Coronary artery (tissue), 2 donors: ENCODE measurements around the gene RALGAPA1.

Experiments used
- DNase-seq: peaks from one replicate; pipeline ENCODE4 v3.0.0-alpha.2; 2017; ENCODE audit warnings: low spot score
- H3K27ac ChIP-seq, 2 donors: fragments of 200-600 bp; sonication (generic); one replicate each; pipeline ENCODE4 v1.5.1; 2016 to 2019
- H3K4me3 ChIP-seq: fragments of 200-600 bp; sonication (generic); 2 replicates; pipeline ENCODE4 v1.5.1; 2016; ENCODE audit warnings: mild to moderate bottlenecking, moderate library complexity
- TF ChIP-seq, protein P1 (sequence below): fragments of 200-600 bp; sonication (generic); IDR thresholded peaks from one replicate; pipeline ENCODE4 v1.5.1; 2019; ENCODE audit warnings: antibody characterized with exemption

Gene RALGAPA1

DNA sequence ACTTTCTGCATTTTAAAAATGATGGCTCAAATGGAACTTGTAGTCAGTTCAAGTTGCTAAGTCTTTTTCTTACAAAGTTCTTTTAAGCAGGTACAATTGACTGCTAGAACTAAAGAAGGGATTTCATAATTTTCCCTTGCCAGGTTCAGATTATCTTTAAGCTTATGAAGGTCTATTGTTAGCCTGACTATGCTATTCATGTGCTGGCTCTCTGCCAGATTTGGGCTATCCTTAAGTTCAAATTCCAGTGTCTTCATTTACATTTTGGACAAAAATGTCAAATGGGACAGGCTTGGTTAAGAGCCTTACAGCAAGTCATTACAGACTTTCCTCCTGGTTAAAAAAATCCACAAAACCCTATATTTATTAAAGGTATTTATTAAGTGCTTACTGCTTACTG, 232.8 kb downstream of the RALGAPA1 start:
- Histone ChIP-seq H3K4me3 (no peak overlapping the region), H3K27ac (no peak overlapping the region)
- TF ChIP-seq, protein P1, sequence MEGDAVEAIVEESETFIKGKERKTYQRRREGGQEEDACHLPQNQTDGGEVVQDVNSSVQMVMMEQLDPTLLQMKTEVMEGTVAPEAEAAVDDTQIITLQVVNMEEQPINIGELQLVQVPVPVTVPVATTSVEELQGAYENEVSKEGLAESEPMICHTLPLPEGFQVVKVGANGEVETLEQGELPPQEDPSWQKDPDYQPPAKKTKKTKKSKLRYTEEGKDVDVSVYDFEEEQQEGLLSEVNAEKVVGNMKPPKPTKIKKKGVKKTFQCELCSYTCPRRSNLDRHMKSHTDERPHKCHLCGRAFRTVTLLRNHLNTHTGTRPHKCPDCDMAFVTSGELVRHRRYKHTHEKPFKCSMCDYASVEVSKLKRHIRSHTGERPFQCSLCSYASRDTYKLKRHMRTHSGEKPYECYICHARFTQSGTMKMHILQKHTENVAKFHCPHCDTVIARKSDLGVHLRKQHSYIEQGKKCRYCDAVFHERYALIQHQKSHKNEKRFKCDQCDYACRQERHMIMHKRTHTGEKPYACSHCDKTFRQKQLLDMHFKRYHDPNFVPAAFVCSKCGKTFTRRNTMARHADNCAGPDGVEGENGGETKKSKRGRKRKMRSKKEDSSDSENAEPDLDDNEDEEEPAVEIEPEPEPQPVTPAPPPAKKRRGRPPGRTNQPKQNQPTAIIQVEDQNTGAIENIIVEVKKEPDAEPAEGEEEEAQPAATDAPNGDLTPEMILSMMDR = no peak
- no peak for DNase-seq

DNA sequence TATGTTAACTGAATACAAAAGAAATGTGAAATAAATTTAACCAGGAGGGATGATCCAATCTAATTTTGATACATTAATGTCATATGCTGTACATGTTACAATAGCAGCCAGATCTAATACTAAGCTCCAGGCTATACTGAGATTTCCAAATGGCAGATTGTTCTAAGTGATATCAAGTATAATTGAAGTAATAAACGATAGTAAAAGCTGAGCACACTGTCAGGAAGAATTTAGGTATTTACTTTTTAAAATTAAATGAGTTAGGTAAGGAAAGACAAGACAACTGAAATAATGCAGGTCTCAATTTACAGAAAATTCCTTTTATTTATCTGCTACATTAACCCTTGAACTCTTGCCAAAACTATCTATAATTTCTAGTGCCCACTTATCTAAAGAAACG, 235.2 kb downstream of the RALGAPA1 start:
- Histone ChIP-seq H3K27ac (no peak overlapping the region), H3K4me3 (no peak overlapping the region)
- TF ChIP-seq, protein P1 = no peak
- no peak for DNase-seq

DNA sequence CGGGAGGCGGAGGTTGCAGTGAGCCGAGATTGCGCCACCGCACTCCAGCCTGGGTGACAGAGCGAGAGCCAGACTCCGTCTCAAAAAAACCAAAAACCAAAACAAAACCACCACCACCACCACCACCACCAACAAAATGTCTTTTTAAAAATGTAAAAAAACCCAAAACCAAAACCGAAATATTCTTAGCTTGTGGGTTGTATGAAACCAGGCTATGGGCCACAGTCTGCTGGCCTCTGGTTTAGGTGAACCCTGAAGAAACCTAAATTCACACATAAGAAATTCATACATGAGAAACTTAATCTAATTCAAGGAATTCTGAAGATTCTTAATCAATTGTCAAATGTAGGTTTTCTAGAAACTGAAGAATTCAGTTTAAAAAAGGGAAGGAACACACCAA, 237.5 kb downstream of the RALGAPA1 start:
- DNase-seq = no peak
- Histone ChIP-seq H3K27ac (no peak overlapping the region), H3K4me3 (no peak overlapping the region)
- TF ChIP-seq, protein P1 = no peak

DNA sequence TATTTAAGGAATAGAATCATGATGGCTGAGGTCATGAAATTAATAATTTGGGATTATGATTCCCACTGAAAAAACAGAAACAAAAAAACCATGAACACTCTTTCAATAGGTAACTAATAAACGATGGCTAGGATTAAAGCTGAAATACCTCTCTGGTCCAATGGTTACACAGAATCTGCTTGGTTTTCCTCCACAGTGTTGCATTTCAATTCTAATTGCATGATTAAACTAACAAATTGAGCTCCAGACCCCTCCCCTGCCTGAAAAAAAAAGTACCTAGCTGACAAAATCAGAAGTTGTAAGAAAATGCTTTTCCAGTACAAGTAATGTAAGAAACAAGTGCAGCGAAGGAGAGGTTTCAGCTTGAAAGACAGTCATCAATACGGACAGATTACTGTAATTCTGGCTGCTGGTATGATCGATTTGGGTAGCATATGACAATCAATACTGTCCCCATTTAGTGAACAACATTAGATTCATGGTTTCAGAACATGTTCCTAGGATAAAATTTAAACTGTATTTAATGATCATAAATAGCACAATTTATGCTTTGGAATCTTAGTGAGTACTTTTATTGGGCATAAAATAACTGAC, 243.1 kb downstream of the RALGAPA1 start:
- DNase-seq = no peak
- Histone ChIP-seq H3K4me3 (no peak overlapping the region), H3K27ac (no peak overlapping the region)
- TF ChIP-seq, protein P1 = no peak

DNA sequence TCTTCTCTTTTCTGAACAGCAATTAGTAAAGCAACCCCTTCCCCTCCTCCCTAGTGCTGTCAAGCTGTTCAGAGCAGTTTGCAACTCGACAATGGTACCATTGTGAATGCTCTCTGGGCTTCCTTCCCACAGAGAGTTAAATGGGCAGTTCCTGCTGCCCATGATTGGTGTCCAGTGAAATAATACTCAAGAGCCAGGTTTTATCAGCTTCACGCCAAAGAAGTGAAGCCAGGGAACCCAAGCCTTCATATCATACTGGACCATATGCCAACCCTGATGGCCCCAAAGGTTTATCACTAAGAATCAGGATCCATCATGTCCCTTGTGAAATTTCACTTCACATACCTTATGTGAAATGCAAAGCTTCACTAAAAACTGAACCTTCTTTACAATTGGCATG, 250.4 kb downstream of the RALGAPA1 start:
- TF ChIP-seq, protein P1 = no peak
- Histone ChIP-seq H3K4me3 (no peak overlapping the region), H3K27ac (no peak overlapping the region)
- DNase-seq = no peak

DNA sequence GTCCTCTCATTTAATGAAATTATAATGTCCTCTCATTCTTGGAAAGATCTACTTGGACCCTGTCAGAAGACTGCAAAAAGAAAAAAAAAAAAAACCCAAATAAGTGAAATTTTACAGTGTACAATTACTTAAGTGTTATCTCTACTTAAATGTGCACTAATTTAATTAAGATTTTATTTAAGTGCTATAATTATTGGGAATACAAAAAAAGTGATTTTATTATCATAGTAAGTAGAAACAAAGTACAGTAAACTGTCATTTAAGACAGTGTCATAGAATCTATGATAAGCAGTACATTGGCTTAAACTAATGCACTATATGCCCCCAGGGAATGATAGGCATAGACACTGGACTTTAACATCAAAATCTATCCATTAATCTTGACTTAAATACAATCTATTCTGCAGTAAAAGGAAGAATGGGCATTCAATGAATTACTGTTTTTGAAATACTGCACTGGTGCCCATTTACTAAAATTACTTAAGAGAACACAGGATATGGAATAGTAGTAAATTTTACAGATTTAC, 251.8 kb downstream of the RALGAPA1 start:
- Histone ChIP-seq H3K4me3 (no peak overlapping the region), H3K27ac (no peak overlapping the region)
- DNase-seq = no peak
- TF ChIP-seq, protein P1 = no peak

DNA sequence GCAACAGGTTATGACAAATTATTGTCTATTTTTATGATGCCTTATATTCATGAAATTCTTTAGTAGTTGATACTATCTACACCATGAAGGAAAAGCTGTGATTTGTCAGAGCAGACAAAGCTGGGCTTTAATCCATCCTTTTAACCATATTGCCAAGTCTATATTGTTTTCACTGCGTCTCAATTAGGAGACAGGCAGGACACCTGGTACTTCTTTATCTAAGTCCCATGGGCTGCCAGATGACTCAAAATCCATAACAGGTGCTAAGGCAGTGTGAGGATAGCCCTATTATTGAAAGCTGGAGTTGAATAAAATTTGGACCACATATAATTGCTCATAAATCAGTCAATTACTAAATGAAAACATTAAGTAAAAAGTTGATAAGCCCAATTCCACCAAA, 252.5 kb downstream of the RALGAPA1 start:
- TF ChIP-seq, protein P1 = no peak

More for the DNA sequence above, 252.5 kb downstream of the RALGAPA1 start:
- DNase-seq = no peak
- Histone ChIP-seq H3K27ac (no peak overlapping the region), H3K4me3 (no peak overlapping the region)
